Erythroblast (primary cell): Measurements from ENCODE around the gene SLF2.

Source experiments
- GATA1 ChIP-seq: IDR thresholded peaks from 2 replicates; pipeline ENCODE4 v1.6.1; 2011; ENCODE audit warnings: low read depth, mild to moderate bottlenecking, control low read depth, low read length, moderate library complexity
- POLR2A ChIP-seq: IDR thresholded peaks from 2 replicates; pipeline ENCODE4 v1.6.1; 2011; ENCODE audit warnings: mild to moderate bottlenecking, low read length

- no peak for TF ChIP-seq POLR2A
- TF ChIP-seq GATA1, result no peak
These were observed 13.6 kb upstream of the SLF2 start for GRCh38 chr10:100899171-100899570.
